K562 (cell line): Measurements from ENCODE around the gene KCTD3.

ENCODE experiments used
- CBX8 ChIP-seq: fragments of 200-600 bp; sonication (generic); IDR thresholded peaks from 2 replicates; pipeline ENCODE4 v1.6.1; 2012; ENCODE audit warnings: borderline replicate concordance, mixed run types, low read depth, mild to moderate bottlenecking, moderate library complexity, mixed read lengths, low read length, control low read depth, inconsistent platforms; ENCODE audit not compliant: poor library complexity, severe bottlenecking; ENCODE audit errors: extremely low read depth
- CHD2 ChIP-seq: IDR thresholded peaks from 2 replicates; pipeline ENCODE4 v1.6.1; 2011; ENCODE audit warnings: low read depth, low read length
- FOXP1 ChIP-seq: sonication (generic); formaldehyde crosslinking; IDR thresholded peaks from 2 replicates; pipeline ENCODE4 v1.8.0; 2022; ENCODE audit warnings: mild to moderate bottlenecking, missing genetic modification reagents
- HLTF ChIP-seq: fragments of 450-650 bp; IDR thresholded peaks from 2 replicates; pipeline ENCODE4 v1.6.1; 2016
- NBN ChIP-seq: fragments of 450-650 bp; IDR thresholded peaks from 2 replicates; pipeline ENCODE4 v1.6.1; 2016; ENCODE audit warnings: low read depth, mild to moderate bottlenecking
- POLR3A ChIP-seq: IDR thresholded peaks from 2 replicates; pipeline ENCODE4 v1.6.1; 2011; ENCODE audit warnings: borderline replicate concordance, mild to moderate bottlenecking, moderate library complexity; ENCODE audit not compliant: insufficient read length, insufficient read depth; ENCODE audit errors: extremely low read depth
- TAF15 ChIP-seq: fragments of 200-400 bp; formaldehyde crosslinking; IDR thresholded peaks from 2 replicates; pipeline ENCODE4 v1.6.1; 2017; ENCODE audit warnings: mild to moderate bottlenecking, low read depth, low read length, moderate library complexity
- ZNF184 ChIP-seq: sonication (generic); formaldehyde crosslinking; IDR thresholded peaks from 2 replicates; pipeline ENCODE4 v1.5.0; 2020; ENCODE audit warnings: missing genetic modification reagents
- ZNF274 ChIP-seq: IDR thresholded peaks from 2 replicates; pipeline ENCODE4 v1.6.1; 2011; ENCODE audit warnings: low read depth, mild to moderate bottlenecking, low read length, moderate library complexity, borderline replicate concordance
- TF ChIP-seq, protein P1 (sequence below): fragments of 450-650 bp; conservative IDR thresholded peaks from 2 replicates; pipeline ENCODE4 v1.6.1; 2016; ENCODE audit warnings: missing genetic modification characterization, low read depth, mild to moderate bottlenecking, missing compliant biosample characterization, moderate library complexity
- TF ChIP-seq, protein P2 (sequence below), 3 experiments: IDR thresholded peaks in 2 of 3; conservative IDR thresholded peaks in 1 of 3; 2 replicates each; pipeline ENCODE4 v1.5.1; 2011 to 2012; ENCODE audit warnings: low read length in 3 of 3, mild to moderate bottlenecking in 3 of 3, control low read depth in 2 of 3, improper control_type of control experiment in 1 of 3, inconsistent platforms in 1 of 3, low read depth in 1 of 3, mixed read lengths in 1 of 3, moderate library complexity in 1 of 3; ENCODE audit not compliant: insufficient read depth in 2 of 3
- TF ChIP-seq, protein P3 (sequence below): fragments of 450-650 bp; IDR thresholded peaks from one replicate; pipeline ENCODE4 v1.6.1; 2018; ENCODE audit warnings: mild to moderate bottlenecking, moderate library complexity; ENCODE audit not compliant: partially characterized antibody

DNA sequence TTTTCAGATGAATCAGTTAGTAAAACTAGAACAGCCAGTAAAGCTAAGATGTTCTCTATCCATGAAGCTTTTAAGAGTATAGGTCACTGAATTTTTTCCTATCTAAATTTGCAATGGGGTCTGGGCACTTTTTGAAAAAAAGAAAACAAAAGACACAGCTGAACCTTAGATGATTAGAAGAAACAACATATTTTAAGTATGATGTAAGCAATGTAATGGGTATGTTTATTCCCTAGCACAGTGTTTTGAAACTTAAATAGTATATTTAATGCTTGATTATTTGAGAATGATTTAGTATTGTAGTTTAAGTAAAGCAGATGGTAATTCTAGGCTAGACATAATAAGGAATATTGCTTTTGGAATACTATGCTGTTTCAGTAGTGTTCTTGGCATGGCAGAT is 36.2 kb downstream of the KCTD3 start:
- no peak for TF ChIP-seq ZNF184 (CRISPR knock-in tag)
- TF ChIP-seq, protein P1, sequence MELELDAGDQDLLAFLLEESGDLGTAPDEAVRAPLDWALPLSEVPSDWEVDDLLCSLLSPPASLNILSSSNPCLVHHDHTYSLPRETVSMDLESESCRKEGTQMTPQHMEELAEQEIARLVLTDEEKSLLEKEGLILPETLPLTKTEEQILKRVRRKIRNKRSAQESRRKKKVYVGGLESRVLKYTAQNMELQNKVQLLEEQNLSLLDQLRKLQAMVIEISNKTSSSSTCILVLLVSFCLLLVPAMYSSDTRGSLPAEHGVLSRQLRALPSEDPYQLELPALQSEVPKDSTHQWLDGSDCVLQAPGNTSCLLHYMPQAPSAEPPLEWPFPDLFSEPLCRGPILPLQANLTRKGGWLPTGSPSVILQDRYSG (tag): no peak
- TF ChIP-seq, protein P2, sequence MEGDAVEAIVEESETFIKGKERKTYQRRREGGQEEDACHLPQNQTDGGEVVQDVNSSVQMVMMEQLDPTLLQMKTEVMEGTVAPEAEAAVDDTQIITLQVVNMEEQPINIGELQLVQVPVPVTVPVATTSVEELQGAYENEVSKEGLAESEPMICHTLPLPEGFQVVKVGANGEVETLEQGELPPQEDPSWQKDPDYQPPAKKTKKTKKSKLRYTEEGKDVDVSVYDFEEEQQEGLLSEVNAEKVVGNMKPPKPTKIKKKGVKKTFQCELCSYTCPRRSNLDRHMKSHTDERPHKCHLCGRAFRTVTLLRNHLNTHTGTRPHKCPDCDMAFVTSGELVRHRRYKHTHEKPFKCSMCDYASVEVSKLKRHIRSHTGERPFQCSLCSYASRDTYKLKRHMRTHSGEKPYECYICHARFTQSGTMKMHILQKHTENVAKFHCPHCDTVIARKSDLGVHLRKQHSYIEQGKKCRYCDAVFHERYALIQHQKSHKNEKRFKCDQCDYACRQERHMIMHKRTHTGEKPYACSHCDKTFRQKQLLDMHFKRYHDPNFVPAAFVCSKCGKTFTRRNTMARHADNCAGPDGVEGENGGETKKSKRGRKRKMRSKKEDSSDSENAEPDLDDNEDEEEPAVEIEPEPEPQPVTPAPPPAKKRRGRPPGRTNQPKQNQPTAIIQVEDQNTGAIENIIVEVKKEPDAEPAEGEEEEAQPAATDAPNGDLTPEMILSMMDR (IDR thresholded peaks at IDR 0.05 in 2 of 3, conservative IDR thresholded peaks at IDR 0.05 in 1 of 3; ENCODE audit: insufficient read depth in 2 of 3, low read depth in 1 of 3, low read length in 3 of 3): no peak
- no peak for TF ChIP-seq POLR3A
- TF ChIP-seq CHD2: no peak
- TF ChIP-seq, protein P3, sequence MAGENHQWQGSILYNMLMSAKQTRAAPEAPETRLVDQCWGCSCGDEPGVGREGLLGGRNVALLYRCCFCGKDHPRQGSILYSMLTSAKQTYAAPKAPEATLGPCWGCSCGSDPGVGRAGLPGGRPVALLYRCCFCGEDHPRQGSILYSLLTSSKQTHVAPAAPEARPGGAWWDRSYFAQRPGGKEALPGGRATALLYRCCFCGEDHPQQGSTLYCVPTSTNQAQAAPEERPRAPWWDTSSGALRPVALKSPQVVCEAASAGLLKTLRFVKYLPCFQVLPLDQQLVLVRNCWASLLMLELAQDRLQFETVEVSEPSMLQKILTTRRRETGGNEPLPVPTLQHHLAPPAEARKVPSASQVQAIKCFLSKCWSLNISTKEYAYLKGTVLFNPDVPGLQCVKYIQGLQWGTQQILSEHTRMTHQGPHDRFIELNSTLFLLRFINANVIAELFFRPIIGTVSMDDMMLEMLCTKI: no peak
- no peak for TF ChIP-seq FOXP1 (CRISPR knock-in tag)
- TF ChIP-seq ZNF274: no peak
- no peak for TF ChIP-seq NBN
- TF ChIP-seq CBX8: no peak
- no peak for TF ChIP-seq HLTF
- TF ChIP-seq TAF15: no peak
